Activated T-helper 1 cell treated with anti-CD3 and anti-CD28 coated beads, Interleukin-12 subunit alpha, Interleukin-12 subunit beta, Interleukin-2, Interleukin-4 antibody, amounts not matched to agents 30 ng/mL and 10 ng/mL and 1 ng/mL, durations not matched to agents 14 hours and 24 hours and 36 hours (primary cell): ENCODE results near the gene RNASE13. TPM values are rescaled to one million over a fixed set of nuclear protein-coding genes. Genes with fewer than 3 reads are reported as not detected.

Experiments used
- DNase-seq: peaks from one replicate; pipeline ENCODE4 v3.0.0; 2021; ENCODE audit warnings: low spot score
- H3K27ac Mint-ChIP-seq: one replicate; pipeline ENCODE4 v1.8.0; 2021; ENCODE audit warnings: mild to moderate bottlenecking, mixed read lengths
- H3K27me3 Mint-ChIP-seq: one replicate; pipeline ENCODE4 v1.8.0; 2022; ENCODE audit warnings: mild to moderate bottlenecking, moderate library complexity, mixed read lengths; ENCODE audit not compliant: insufficient read depth
- H3K36me3 Mint-ChIP-seq: one replicate; pipeline ENCODE4 v1.8.0; 2021; ENCODE audit warnings: low read depth, mixed read lengths
- H3K4me1 Mint-ChIP-seq: one replicate; pipeline ENCODE4 v1.8.0; 2021; ENCODE audit warnings: low read depth, mixed read lengths
- H3K4me3 Mint-ChIP-seq: one replicate; pipeline ENCODE4 v1.8.0; 2021; ENCODE audit warnings: mild to moderate bottlenecking, moderate library complexity, mixed read lengths
- H3K9me3 Mint-ChIP-seq: one replicate; pipeline ENCODE4 v1.8.0; 2021; ENCODE audit warnings: mixed read lengths
- intact Hi-C: fragments of 100-400 bp; cut with micrococcal nuclease; formaldehyde crosslinking; loops from one replicate; pipeline ENCODE4 v1.15.1; 2024
- total RNA-seq: library from RNA; stranded (reverse); gene quantifications from 2 replicates; pipeline ENCODE4 v1.2.3, GENCODE V29; 2022

Gene RNASE13
- total RNA-seq, 1 donor from 2014 or later: not detected

DNA sequence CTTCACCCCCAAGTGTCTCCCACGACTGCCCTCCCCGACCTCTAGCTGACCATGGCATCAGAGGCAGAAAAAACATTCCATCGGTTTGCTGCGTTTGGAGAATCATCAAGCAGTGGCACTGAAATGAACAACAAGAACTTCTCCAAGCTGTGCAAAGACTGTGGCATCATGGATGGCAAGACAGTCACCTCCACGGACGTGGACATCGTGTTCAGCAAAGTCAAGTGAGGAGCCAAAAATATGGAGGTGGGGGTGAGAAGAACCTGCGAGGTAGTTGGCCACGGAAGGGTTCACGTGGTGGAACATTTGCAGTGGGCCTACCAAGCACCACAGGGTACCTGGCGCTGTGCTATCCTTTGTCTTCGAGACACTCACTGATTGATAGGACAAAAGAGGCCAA, 4.1 kb downstream of the RNASE13 start:
- peaks cover 24% of the 10 kb centered on the region for H3K27me3 Mint-ChIP-seq
- no peak overlapping the region for H3K4me3 Mint-ChIP-seq
- H3K27ac Mint-ChIP-seq: no peak overlapping the region
- intact Hi-C loops: no loop called here
- H3K36me3 Mint-ChIP-seq: no peaks in the 10 kb centered on the region
- no peaks in the 10 kb centered on the region for H3K4me1 Mint-ChIP-seq
- H3K9me3 Mint-ChIP-seq: no peaks in the 10 kb centered on the region
- no peak for DNase-seq

DNA sequence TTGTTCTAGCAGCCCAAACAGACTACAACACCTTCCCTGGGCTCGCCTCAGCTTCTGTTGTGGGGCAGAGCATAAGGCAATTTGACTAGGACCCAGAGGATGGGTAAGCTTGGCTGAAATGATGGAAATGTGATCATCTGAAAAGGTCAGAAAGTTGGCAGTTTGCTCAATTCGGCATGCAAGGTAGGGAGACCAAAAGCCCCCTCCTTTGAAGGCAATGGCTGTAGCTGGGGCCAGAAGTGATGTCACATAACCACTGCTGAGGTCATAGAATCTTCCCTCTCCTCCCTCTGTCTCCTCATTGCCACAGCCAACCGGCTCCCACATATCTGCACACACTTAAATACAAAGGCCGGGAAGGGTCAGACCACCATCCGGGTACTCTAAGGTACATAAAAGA, 4.7 kb downstream of the RNASE13 start, which contains the start of gene TPPP2:
TSS of gene TPPP2 (plus strand) at position 301 of the 400 bp plus-strand sequence. CDS start 365 bp downstream, outside the sequence.
- Mint-ChIP-seq H3K4me1 (no peaks in the 10 kb centered on the region), H3K4me3 (no peak within 1 kb of the TSS), H3K9me3 (no peaks in the 10 kb centered on the region), H3K36me3 (no peaks in the 10 kb centered on the region), H3K27me3 (peaks cover 26% of the 10 kb centered on the region), H3K27ac (no peak within 1 kb of the TSS)
- DNase-seq: no peak
- intact Hi-C loops: no loop called here

DNA sequence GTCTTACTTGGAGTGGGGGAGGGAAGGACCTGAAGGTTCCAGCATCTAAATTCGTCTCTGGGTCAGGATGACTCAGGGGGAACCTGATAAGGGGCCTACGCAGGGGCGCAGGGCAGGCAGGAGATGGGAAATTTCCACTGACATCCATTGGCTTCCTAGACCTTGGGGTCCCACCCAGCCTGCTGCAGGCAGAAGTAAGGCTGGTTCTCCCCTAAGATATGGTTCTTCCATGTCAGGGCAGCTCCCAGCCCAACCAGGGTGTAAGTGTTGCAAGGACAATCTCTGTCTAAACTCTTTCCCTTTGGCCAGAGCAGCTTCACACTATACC, 7.7 kb downstream of the RNASE13 start:
- DNase-seq: no peak
- Mint-ChIP-seq H3K36me3 (no peaks in the 10 kb centered on the region), H3K9me3 (no peaks in the 10 kb centered on the region), H3K4me3 (no peak overlapping the region), H3K27me3 (peaks cover 37% of the 10 kb centered on the region), H3K4me1 (peaks cover 6% of the 10 kb centered on the region), H3K27ac (no peak overlapping the region)
- intact Hi-C loops: no loop called here

GRCh38 chr14:21026274-21026987, 8.2 kb downstream of the RNASE13 start:
- intact Hi-C loops: no loop called here
- Mint-ChIP-seq H3K9me3 (no peaks in the 10 kb centered on the region), H3K4me3 (peak overlapping the region; percentile 34), H3K27me3 (peaks cover 37% of the 10 kb centered on the region), H3K27ac (no peak overlapping the region), H3K36me3 (no peaks in the 10 kb centered on the region), H3K4me1 (peaks cover 6% of the 10 kb centered on the region)
- no peak for DNase-seq

DNA sequence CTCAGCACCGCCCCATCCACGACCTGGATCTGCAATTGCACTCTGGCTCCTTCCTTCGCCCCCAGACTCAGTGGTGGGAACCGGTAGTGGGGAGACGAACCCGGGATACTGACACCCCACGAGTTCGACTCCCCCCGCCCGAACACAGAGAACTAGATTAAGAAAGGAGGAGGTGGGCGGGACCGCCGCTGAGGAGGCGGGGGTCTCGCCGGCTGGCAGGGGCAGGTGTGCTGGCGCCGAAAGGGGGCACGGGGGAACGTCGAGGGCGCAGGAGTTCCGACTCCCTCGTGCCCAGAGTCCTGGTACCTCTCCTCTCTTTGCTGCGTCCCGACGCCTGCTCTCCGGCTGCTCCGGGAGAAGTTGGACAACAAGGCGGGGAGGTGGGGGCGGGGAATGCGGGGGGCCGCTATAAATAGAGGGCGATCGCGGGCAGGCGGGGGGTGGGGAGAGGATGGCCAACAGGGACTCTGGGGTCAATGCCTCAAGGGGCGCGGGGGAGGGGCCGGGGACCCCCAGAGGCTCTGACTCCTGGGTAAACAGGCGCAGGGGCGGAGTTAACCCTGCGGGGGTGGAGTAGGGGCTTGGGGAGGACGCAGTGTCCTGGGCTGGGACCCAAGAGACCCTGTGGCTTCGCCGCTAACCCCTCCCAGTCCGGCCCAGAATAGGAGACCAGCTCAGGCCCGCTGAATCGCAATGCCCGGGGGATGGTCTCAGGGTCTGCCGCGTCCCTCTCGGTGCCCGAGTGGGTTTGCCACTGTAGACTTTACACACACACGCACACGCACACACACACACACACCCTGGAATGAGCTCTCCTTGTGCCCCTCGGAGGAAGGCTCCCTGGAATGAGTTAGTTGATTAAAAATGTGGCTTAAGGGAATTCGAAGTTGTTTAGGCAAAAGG, 9.0 kb downstream of the RNASE13 start:
- H3K9me3 Mint-ChIP-seq: no peaks in the 10 kb centered on the region
- peak overlapping the region; percentile 65 for H3K4me3 Mint-ChIP-seq
- H3K4me1 Mint-ChIP-seq: peaks cover 6% of the 10 kb centered on the region
- no peak for DNase-seq
- H3K36me3 Mint-ChIP-seq: no peaks in the 10 kb centered on the region
- no peak overlapping the region for H3K27ac Mint-ChIP-seq
- intact Hi-C loops: no loop called here
- peaks cover 38% of the 10 kb centered on the region for H3K27me3 Mint-ChIP-seq

GRCh38 chr14:21024585-21025370, 9.8 kb downstream of the RNASE13 start, which contains the start of gene NDRG2:
TSS of gene NDRG2 (minus strand) at chr14:21025061. CDS start at chr14:21023315, 1,746 bp downstream.
- no peak within 1 kb of the TSS for H3K27ac Mint-ChIP-seq
- intact Hi-C loops: loop anchor here (1.0 kb wide), 1 partner anchor 10 kb away; no protein-coding TSS in a partner anchor

DNA sequence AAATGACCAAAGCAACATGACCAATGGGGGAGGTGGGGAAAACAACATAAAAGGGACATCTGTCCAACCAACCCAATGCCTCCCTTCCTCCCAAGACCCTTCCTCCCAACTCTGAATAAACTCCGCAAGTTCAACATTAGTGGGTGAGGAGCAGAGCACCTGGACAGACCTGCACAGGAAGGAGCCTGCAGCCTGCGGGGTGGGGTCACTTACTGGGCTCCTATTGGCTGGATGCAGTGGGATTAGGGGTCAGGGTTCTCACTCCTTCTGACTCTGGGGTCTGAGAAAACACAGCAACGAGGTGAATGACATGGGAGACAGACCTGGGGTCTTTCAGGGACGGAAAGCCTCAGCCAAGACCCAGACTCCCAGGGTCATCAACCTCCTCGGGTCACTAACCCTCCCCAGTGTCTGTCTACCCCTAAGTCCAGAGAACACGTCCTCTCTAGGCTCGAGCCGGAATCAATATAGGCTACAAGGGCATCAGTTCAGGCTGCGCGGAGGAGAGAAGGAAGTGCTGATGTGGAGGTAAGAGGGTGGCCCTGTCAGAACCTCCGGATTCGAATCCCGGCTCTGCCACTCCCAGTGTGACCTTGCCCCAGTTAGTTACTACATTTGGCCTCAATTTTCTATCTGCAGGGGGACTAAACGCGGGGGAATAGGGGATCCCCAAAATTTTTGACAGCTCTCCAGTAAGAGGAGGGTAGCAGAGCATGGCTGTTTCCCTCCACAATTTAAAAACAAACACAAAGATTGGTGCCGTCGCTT, 10.6 kb downstream of the RNASE13 start:
- Mint-ChIP-seq H3K9me3 (no peaks in the 10 kb centered on the region), H3K27me3 (peaks cover 38% of the 10 kb centered on the region), H3K4me1 (peaks cover 6% of the 10 kb centered on the region), H3K36me3 (no peaks in the 10 kb centered on the region), H3K4me3 (peak overlapping the region; percentile 81), H3K27ac (no peak overlapping the region)
- intact Hi-C loops: loop anchor here (1.0 kb wide), 1 partner anchor 10 kb away; no protein-coding TSS in a partner anchor
- no peak for DNase-seq

More at GRCh38 chr14:21024585-21025370, 9.8 kb downstream of the RNASE13 start, which contains the start of gene NDRG2:
- H3K4me3 Mint-ChIP-seq: peak within 1 kb of the TSS; percentile 81
- H3K4me1 Mint-ChIP-seq: peaks cover 6% of the 10 kb centered on the region
- H3K36me3 Mint-ChIP-seq: no peaks in the 10 kb centered on the region
- peaks cover 38% of the 10 kb centered on the region for H3K27me3 Mint-ChIP-seq
- no peaks in the 10 kb centered on the region for H3K9me3 Mint-ChIP-seq
- peak; percentile 44 for DNase-seq

- intact Hi-C loops: no loop called here
Measured at GRCh38 chr14:21023174-21023573, 11.4 kb downstream of the RNASE13 start.

DNA sequence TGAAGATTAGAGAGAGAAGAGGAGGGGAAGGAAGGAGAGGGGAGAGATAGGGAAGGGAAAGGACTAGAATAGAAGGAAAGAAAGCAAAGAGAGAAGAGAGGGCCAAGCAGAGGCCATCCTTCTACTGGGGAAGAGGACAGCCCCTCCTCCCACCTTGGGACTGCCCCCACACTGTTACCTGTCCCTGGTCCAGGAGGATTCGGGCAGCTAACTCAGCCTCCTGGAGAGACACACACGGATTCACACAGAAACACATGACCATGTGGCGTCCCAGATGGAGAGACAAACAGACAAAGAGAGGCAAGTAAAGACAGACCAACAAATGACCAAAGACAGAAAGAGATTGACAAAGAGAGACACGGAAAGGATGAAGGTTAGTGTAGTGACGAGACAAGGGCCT, 11.9 kb downstream of the RNASE13 start:
- Mint-ChIP-seq H3K27me3 (peaks cover 35% of the 10 kb centered on the region), H3K9me3 (no peaks in the 10 kb centered on the region), H3K36me3 (no peaks in the 10 kb centered on the region), H3K4me1 (peaks cover 6% of the 10 kb centered on the region), H3K4me3 (no peak overlapping the region), H3K27ac (no peak overlapping the region)
- intact Hi-C loops: no loop called here
- DNase-seq: no peak

More at GRCh38 chr14:21023174-21023573, 11.4 kb downstream of the RNASE13 start:
- Mint-ChIP-seq H3K27me3 (peaks cover 36% of the 10 kb centered on the region), H3K4me3 (no peak overlapping the region), H3K36me3 (no peaks in the 10 kb centered on the region), H3K4me1 (peaks cover 6% of the 10 kb centered on the region), H3K27ac (no peak overlapping the region), H3K9me3 (no peaks in the 10 kb centered on the region)
- DNase-seq: no peak

GRCh38 chr14:21020977-21021545, 13.5 kb downstream of the RNASE13 start:
- Mint-ChIP-seq H3K36me3 (no peaks in the 10 kb centered on the region), H3K27ac (no peak overlapping the region), H3K4me1 (peaks cover 6% of the 10 kb centered on the region), H3K4me3 (no peak overlapping the region), H3K27me3 (peaks cover 30% of the 10 kb centered on the region), H3K9me3 (no peaks in the 10 kb centered on the region)
- DNase-seq: no peak
- intact Hi-C loops: no loop called here

- H3K36me3 Mint-ChIP-seq: no peaks in the 10 kb centered on the region
- no peak overlapping the region for H3K27ac Mint-ChIP-seq
- no peaks in the 10 kb centered on the region for H3K9me3 Mint-ChIP-seq
- H3K27me3 Mint-ChIP-seq: peaks cover 26% of the 10 kb centered on the region
- intact Hi-C loops: no loop called here
- peaks cover 6% of the 10 kb centered on the region for H3K4me1 Mint-ChIP-seq
- H3K4me3 Mint-ChIP-seq: no peak overlapping the region
- no peak for DNase-seq
Measured at GRCh38 chr14:21019366-21019765, 15.2 kb downstream of the RNASE13 start.

DNA sequence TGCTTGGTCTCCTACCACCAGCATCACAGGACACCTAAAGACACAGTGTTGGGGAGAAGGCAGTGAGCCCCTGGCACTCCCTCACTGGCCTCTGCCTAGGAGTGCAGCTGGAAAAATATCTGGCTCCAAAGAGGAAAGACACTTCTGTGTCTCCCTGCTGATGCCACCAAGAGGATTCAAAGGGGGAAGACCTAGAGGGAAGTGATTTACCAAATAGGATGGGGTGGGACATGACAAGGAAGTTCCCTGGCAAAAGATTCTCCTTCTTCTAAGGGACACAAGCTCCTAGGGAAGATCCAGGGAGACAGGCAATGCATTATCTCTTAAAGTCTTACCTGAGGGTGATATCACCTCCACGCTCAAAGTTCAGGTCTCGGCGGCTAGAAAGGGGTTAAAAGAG, 15.8 kb downstream of the RNASE13 start:
- DNase-seq: no peak
- no peak overlapping the region for H3K27ac Mint-ChIP-seq
- H3K4me1 Mint-ChIP-seq: no peaks in the 10 kb centered on the region
- intact Hi-C loops: no loop called here
- H3K9me3 Mint-ChIP-seq: no peaks in the 10 kb centered on the region
- no peaks in the 10 kb centered on the region for H3K36me3 Mint-ChIP-seq
- peaks cover 24% of the 10 kb centered on the region for H3K27me3 Mint-ChIP-seq
- H3K4me3 Mint-ChIP-seq: no peak overlapping the region
